Astrocyte (in vitro differentiated cells and primary cell): ENCODE measurements around the gene SNAPC4. TPM values are rescaled to one million over a fixed set of nuclear protein-coding genes. Genes with fewer than 3 reads are reported as not detected.
"Not testable (repeated sequence)": the region's sequence is repeated elsewhere in the genome, so short reads cannot be mapped to it uniquely, and the experiment has no call there.

Experiments
- DNase-seq: peaks from one replicate; pipeline ENCODE4 v3.0.0-alpha.2; 2010; ENCODE audit warnings: low read depth
- FAIRE-seq: peaks from 2 replicates; lab custom pipeline; 2011; peaks lifted over from hg19 to GRCh38; lab: Jason Lieb, UNC
- H2AFZ ChIP-seq: 2 replicates; pipeline ENCODE4 v1.6.0; 2012; ENCODE audit warnings: low read depth, low read length, inconsistent platforms
- H3K27ac ChIP-seq: 2 replicates; pipeline ENCODE4 v1.5.1; 2011; ENCODE audit warnings: low read depth, low read length, inconsistent platforms
- H3K27me3 ChIP-seq: 2 replicates; pipeline ENCODE4 v1.6.0; 2011; ENCODE audit warnings: low read length, inconsistent platforms; ENCODE audit not compliant: insufficient read depth
- H3K36me3 ChIP-seq: 2 replicates; pipeline ENCODE4 v1.5.1; 2011; ENCODE audit warnings: low read length, inconsistent platforms; ENCODE audit not compliant: insufficient read depth
- H3K4me1 ChIP-seq: 2 replicates; pipeline ENCODE4 v1.5.1; 2011; ENCODE audit warnings: low read length, inconsistent platforms; ENCODE audit not compliant: insufficient read depth
- H3K4me2 ChIP-seq: 2 replicates; pipeline ENCODE4 v1.6.0; 2012; ENCODE audit warnings: low read length, inconsistent platforms
- H3K4me3 ChIP-seq: 2 replicates; pipeline ENCODE4 v1.5.1; 2011; ENCODE audit warnings: low read depth, mild to moderate bottlenecking, low read length, inconsistent platforms; ENCODE audit not compliant: insufficient read depth
- H3K79me2 ChIP-seq: 2 replicates; pipeline ENCODE4 v1.6.0; 2012; ENCODE audit warnings: mild to moderate bottlenecking, low read length, inconsistent platforms; ENCODE audit not compliant: insufficient read depth
- H3K9ac ChIP-seq: 2 replicates; pipeline ENCODE4 v1.6.0; 2012; ENCODE audit warnings: mild to moderate bottlenecking, low read length, inconsistent platforms
- H3K9me3 ChIP-seq: 2 replicates; pipeline ENCODE4 v1.5.1; 2012; ENCODE audit warnings: low read depth, mild to moderate bottlenecking, low read length, inconsistent platforms; ENCODE audit not compliant: insufficient read depth
- H4K20me1 ChIP-seq: 2 replicates; pipeline ENCODE4 v1.6.0; 2012; ENCODE audit warnings: low read length, inconsistent platforms; ENCODE audit not compliant: insufficient read depth
- H3K27ac Mint-ChIP-seq: one replicate; pipeline ENCODE4 v1.8.0; 2021; ENCODE audit warnings: mild to moderate bottlenecking, mixed read lengths; ENCODE audit not compliant: unreplicated experiment
- H3K27me3 Mint-ChIP-seq: one replicate; pipeline ENCODE4 v1.8.0; 2021; ENCODE audit warnings: low read depth, mixed read lengths; ENCODE audit not compliant: unreplicated experiment
- H3K36me3 Mint-ChIP-seq: one replicate; pipeline ENCODE4 v1.8.0; 2021; ENCODE audit warnings: low read depth, mixed read lengths; ENCODE audit not compliant: unreplicated experiment
- H3K4me1 Mint-ChIP-seq: one replicate; pipeline ENCODE4 v1.8.0; 2021; ENCODE audit warnings: low read depth, mixed read lengths; ENCODE audit not compliant: unreplicated experiment
- H3K4me3 Mint-ChIP-seq: one replicate; pipeline ENCODE4 v1.8.0; 2021; ENCODE audit warnings: mild to moderate bottlenecking, moderate library complexity, mixed read lengths; ENCODE audit not compliant: unreplicated experiment
- H3K9me3 Mint-ChIP-seq: one replicate; pipeline ENCODE4 v1.8.0; 2021; ENCODE audit warnings: mild to moderate bottlenecking, mixed read lengths; ENCODE audit not compliant: unreplicated experiment
- EZH2 ChIP-seq: IDR thresholded peaks from 2 replicates; pipeline ENCODE4 v1.6.1; 2012; ENCODE audit warnings: mild to moderate bottlenecking, low read length, inconsistent platforms; ENCODE audit not compliant: insufficient read depth
- total RNA-seq: library from RNA; stranded (reverse); gene quantifications from 2 replicates; pipeline ENCODE4 v1.2.1, GENCODE V29; 2021
- TF ChIP-seq, protein P1 (sequence below): IDR thresholded peaks from 2 replicates; pipeline ENCODE4 v1.5.1; 2011; ENCODE audit warnings: low read depth, mild to moderate bottlenecking, inconsistent platforms, low read length, moderate library complexity; ENCODE audit not compliant: insufficient read depth

The SNAPC4 gene
- total RNA-seq, 1 donor from 2014 or later = 18.6 TPM

DNA sequence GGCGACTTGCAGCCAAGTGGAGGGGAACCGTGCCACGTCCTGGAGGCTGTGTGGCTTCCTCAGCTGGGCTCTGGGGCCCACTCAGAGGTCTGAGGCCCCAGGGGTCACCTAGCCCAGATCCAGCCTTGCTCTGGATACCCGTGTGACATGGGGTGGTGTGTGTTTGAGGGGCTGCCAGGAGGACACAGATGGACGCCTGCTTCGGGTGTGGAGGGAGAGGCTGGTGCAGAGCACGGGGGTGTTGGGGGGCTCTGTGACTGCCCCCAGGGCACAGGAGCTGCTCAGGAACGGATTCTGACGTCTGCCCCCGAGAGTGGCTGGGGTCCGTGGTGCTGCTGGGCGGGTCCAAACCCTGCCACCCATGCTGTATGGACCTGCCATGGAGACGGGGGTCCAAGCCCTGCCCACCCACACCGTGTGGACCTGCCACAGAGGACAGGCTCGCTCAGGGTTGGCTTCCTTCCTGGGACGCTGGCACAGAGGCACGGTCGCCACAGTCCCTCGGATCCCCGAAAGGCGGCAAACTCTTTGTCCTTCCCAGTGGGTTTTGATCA lies 29.2 kb upstream of the SNAPC4 start:
- Mint-ChIP-seq H3K27me3 (no peaks in the 10 kb centered on the region), H3K4me1 (no peaks in the 10 kb centered on the region), H3K36me3 (peaks cover 1% of the 10 kb centered on the region), H3K27ac (no peak overlapping the region), H3K9me3 (no peaks in the 10 kb centered on the region), H3K4me3 (no peak overlapping the region)
- Histone ChIP-seq H3K4me2 (no peak overlapping the region), H3K4me3 (no peak overlapping the region), H3K79me2 (peaks cover 9% of the 10 kb centered on the region), H3K9me3 (no peaks in the 10 kb centered on the region), H3K27me3 (no peaks in the 10 kb centered on the region), H3K4me1 (no peaks in the 10 kb centered on the region), H3K36me3 (peaks cover 10% of the 10 kb centered on the region), H3K9ac (no peak overlapping the region), H2AFZ (no peak overlapping the region), H3K27ac (no peak overlapping the region), H4K20me1 (peaks cover 21% of the 10 kb centered on the region)
- no peak for DNase-seq
- FAIRE-seq = no peak
- TF ChIP-seq, protein P1, sequence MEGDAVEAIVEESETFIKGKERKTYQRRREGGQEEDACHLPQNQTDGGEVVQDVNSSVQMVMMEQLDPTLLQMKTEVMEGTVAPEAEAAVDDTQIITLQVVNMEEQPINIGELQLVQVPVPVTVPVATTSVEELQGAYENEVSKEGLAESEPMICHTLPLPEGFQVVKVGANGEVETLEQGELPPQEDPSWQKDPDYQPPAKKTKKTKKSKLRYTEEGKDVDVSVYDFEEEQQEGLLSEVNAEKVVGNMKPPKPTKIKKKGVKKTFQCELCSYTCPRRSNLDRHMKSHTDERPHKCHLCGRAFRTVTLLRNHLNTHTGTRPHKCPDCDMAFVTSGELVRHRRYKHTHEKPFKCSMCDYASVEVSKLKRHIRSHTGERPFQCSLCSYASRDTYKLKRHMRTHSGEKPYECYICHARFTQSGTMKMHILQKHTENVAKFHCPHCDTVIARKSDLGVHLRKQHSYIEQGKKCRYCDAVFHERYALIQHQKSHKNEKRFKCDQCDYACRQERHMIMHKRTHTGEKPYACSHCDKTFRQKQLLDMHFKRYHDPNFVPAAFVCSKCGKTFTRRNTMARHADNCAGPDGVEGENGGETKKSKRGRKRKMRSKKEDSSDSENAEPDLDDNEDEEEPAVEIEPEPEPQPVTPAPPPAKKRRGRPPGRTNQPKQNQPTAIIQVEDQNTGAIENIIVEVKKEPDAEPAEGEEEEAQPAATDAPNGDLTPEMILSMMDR = no peak
- TF ChIP-seq EZH2 = no peak

DNA sequence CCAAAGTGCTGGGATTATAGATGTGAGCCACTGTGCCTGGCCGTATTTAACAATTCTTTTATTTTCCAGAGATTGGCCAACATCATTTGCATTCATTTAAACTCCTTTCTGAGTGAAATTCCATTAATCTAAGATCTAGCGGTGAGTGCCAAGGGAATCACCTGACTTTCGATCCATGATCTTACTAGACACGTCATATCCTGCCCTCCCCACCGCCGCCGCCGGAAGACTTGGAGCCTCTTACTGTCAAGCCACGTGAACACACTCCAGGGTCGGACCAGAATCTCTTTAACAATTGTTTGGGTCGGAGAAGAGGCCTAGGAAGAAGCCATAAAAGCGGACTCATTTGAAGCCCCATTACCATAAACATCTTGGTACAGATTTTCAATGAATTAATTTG lies 26.8 kb upstream of the SNAPC4 start:
- Histone ChIP-seq H2AFZ (no peak overlapping the region), H3K4me3 (no peak overlapping the region), H3K27me3 (no peaks in the 10 kb centered on the region), H3K27ac (no peak overlapping the region), H4K20me1 (peaks cover 21% of the 10 kb centered on the region), H3K4me2 (no peak overlapping the region), H3K79me2 (peaks cover 4% of the 10 kb centered on the region), H3K36me3 (peaks cover 15% of the 10 kb centered on the region), H3K4me1 (no peaks in the 10 kb centered on the region), H3K9ac (no peak overlapping the region), H3K9me3 (no peaks in the 10 kb centered on the region)
- H3K4me3 Mint-ChIP-seq = no peak overlapping the region
- no peak for TF ChIP-seq EZH2
- TF ChIP-seq, protein P1 = no peak
- DNase-seq (peak; percentile 30), FAIRE-seq (no peak)
- no peaks in the 10 kb centered on the region for H3K27me3 Mint-ChIP-seq
- H3K9me3 Mint-ChIP-seq = no peaks in the 10 kb centered on the region
- no peak overlapping the region for H3K27ac Mint-ChIP-seq
- H3K36me3 Mint-ChIP-seq = peaks cover 1% of the 10 kb centered on the region
- H3K4me1 Mint-ChIP-seq = no peaks in the 10 kb centered on the region

DNA sequence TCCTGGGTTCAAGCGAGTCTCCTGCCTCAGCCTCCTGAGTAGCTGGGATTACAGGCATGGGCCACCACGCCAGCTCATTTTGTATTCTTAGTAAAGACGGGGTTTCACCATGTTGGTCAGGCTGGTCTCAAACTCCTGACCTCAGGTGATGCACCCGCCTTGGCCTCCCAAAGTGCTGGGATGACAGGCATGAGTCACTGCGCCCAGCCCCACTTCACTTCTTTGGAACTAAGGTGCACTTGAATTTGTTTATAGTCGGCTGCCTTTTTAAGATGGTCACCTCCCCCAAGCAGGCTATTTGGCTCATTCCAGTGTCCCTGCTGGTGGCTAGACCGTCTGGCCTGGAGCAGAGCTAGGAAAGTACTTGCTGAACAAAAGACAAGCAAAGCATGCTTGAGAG lies 25.4 kb upstream of the SNAPC4 start:
- H3K27ac Mint-ChIP-seq, H3K4me1 Mint-ChIP-seq: not testable (repeated sequence)

More for the DNA sequence above, 25.4 kb upstream of the SNAPC4 start:
- H3K79me2 ChIP-seq, H3K9ac ChIP-seq, H3K4me3 Mint-ChIP-seq, H3K4me3 ChIP-seq, H2AFZ ChIP-seq, H3K9me3 ChIP-seq, DNase-seq, H3K27me3 Mint-ChIP-seq, H3K4me2 ChIP-seq, H3K4me1 ChIP-seq, H3K27me3 ChIP-seq, FAIRE-seq, H3K9me3 Mint-ChIP-seq, H3K27ac ChIP-seq, H3K36me3 Mint-ChIP-seq: not testable (repeated sequence)
- Histone ChIP-seq H3K36me3 (peaks cover 23% of the 10 kb centered on the region), H4K20me1 (peaks cover 23% of the 10 kb centered on the region)
